EH (cell line): ENCODE measurements around the gene LAD1.

Source experiments
- DNase-seq: peaks from one replicate; pipeline ENCODE4 v3.0.0-alpha.2; 2015; ENCODE audit warnings: low read depth

Gene LAD1

GRCh38 chr1:201418461-201418860, 19.3 kb upstream of the LAD1 start:
- no peak for DNase-seq

GRCh38 chr1:201414051-201414738, 15.1 kb upstream of the LAD1 start:
- no peak for DNase-seq

GRCh38 chr1:201411292-201411691, 12.2 kb upstream of the LAD1 start:
- DNase-seq, result no peak

- DNase-seq, result peak; percentile 28
Observed at GRCh38 chr1:201409440-201409839, 10.3 kb upstream of the LAD1 start.

- no peak for DNase-seq
Observed at GRCh38 chr1:201408834-201409200, 9.7 kb upstream of the LAD1 start.

GRCh38 chr1:201408176-201408833, 9.2 kb upstream of the LAD1 start:
- peak; percentile 77 for DNase-seq

GRCh38 chr1:201406831-201407406, 7.8 kb upstream of the LAD1 start:
- DNase-seq, result no peak

GRCh38 chr1:201405484-201405831, 6.3 kb upstream of the LAD1 start:
- no peak for DNase-seq

- no peak for DNase-seq
Observed at GRCh38 chr1:201404722-201405483, 5.8 kb upstream of the LAD1 start.

GRCh38 chr1:201404055-201404454, 4.9 kb upstream of the LAD1 start:
- no peak for DNase-seq

- no peak for DNase-seq
Observed at GRCh38 chr1:201403359-201403758, 4.2 kb upstream of the LAD1 start.

- DNase-seq, result no peak
Observed at GRCh38 chr1:201401700-201402099, 2.6 kb upstream of the LAD1 start.

- no peak for DNase-seq
Observed at GRCh38 chr1:201400852-201401230, 1.7 kb upstream of the LAD1 start.

- no peak for DNase-seq
Observed at GRCh38 chr1:201400212-201400851, 1.2 kb upstream of the LAD1 start.

- no peak for DNase-seq
Observed at GRCh38 chr1:201399352-201400126, 415 bp upstream of the LAD1 start.

GRCh38 chr1:201397675-201398074, 1.4 kb downstream of the LAD1 start:
- no peak for DNase-seq

GRCh38 chr1:201396861-201397464, 2.2 kb downstream of the LAD1 start:
- DNase-seq, result no peak

GRCh38 chr1:201395936-201396335, 3.2 kb downstream of the LAD1 start:
- DNase-seq, result no peak

- DNase-seq, result no peak
Observed at GRCh38 chr1:201394591-201394990, 4.5 kb downstream of the LAD1 start.

GRCh38 chr1:201393076-201393475, 6.0 kb downstream of the LAD1 start:
- DNase-seq, result no peak
